Dedifferentiated amniotic fluid mesenchymal stem cell (primary cell): Measurements from ENCODE around the gene CCL18.
"Not testable (repeated sequence)": the region's sequence is repeated elsewhere in the genome, so short reads cannot be mapped to it uniquely, and the experiment has no call there.

ENCODE experiments used
- DNase-seq: peaks from one replicate; pipeline ENCODE4 v3.0.0-alpha.2; 2016; ENCODE audit errors: extremely low spot score

Gene CCL18

GRCh38 chr17:36071751-36072150 is 7.7 kb downstream of the CCL18 start:
- no peak for DNase-seq

- no peak for DNase-seq
Measured at GRCh38 chr17:36072431-36073121, 8.5 kb downstream of the CCL18 start.

- no peak for DNase-seq
Measured at GRCh38 chr17:36074365-36074764, 10.3 kb downstream of the CCL18 start.

- not testable (repeated sequence) for DNase-seq
Measured at GRCh38 chr17:36081681-36082471, 17.8 kb downstream of the CCL18 start.

- DNase-seq, result not testable (repeated sequence)
Measured at GRCh38 chr17:36082482-36083120, 18.5 kb downstream of the CCL18 start.

GRCh38 chr17:36083691-36084090 is 19.6 kb downstream of the CCL18 start:
- not testable (repeated sequence) for DNase-seq

GRCh38 chr17:36085765-36086164 is 21.7 kb downstream of the CCL18 start:
- no peak for DNase-seq

GRCh38 chr17:36086791-36087190 is 22.7 kb downstream of the CCL18 start:
- no peak for DNase-seq

GRCh38 chr17:36087471-36087870 is 23.4 kb downstream of the CCL18 start:
- not testable (repeated sequence) for DNase-seq

GRCh38 chr17:36087897-36088572 is 24.0 kb downstream of the CCL18 start:
- DNase-seq, result not testable (repeated sequence)

- DNase-seq, result no peak
Measured at GRCh38 chr17:36088670-36089338, 24.7 kb downstream of the CCL18 start.

GRCh38 chr17:36089339-36089865 is 25.3 kb downstream of the CCL18 start:
- DNase-seq, result no peak

- DNase-seq, result no peak
Measured at GRCh38 chr17:36089888-36090836, 26.1 kb downstream of the CCL18 start, which contains the start of gene CCL3. Gene CCL3, minus strand, starts transcription at chr17:36090143. Its CDS starts 85 bp downstream, at chr17:36090058.

GRCh38 chr17:36092230-36092629 is 28.2 kb downstream of the CCL18 start:
- no peak for DNase-seq

GRCh38 chr17:36092715-36093114 is 28.6 kb downstream of the CCL18 start:
- DNase-seq, result not testable (repeated sequence)

GRCh38 chr17:36094232-36094631 is 30.2 kb downstream of the CCL18 start:
- DNase-seq, result no peak

GRCh38 chr17:36094746-36095145 is 30.7 kb downstream of the CCL18 start:
- no peak for DNase-seq

- DNase-seq, result no peak
Measured at GRCh38 chr17:36095992-36096391, 31.9 kb downstream of the CCL18 start.

GRCh38 chr17:36099004-36099403 is 34.9 kb downstream of the CCL18 start:
- DNase-seq, result not testable (repeated sequence)

GRCh38 chr17:36103401-36103975 is 39.4 kb downstream of the CCL18 start, which contains the start of gene CCL4:
Gene CCL4, plus strand, starts transcription at chr17:36103827. Its CDS starts 79 bp downstream, at chr17:36103906.
- not testable (repeated sequence) for DNase-seq
